HTERT RPE-1 (cell line): Measurements from ENCODE around the gene PLEK.

Source experiments
- in situ Hi-C: fragments of 300-500 bp; cut with MboI; formaldehyde crosslinking; loops from 4 replicates; pipeline ENCODE4 v1.14.3; 2020; ENCODE audit warnings: low sequenced_read_pairs

PLEK gene

GRCh38 chr2:68414452-68414851, 49.4 kb downstream of the PLEK start:
- in situ Hi-C loops, result no loop called here

GRCh38 chr2:68414876-68415275, 49.8 kb downstream of the PLEK start:
- in situ Hi-C loops, result no loop called here

GRCh38 chr2:68415521-68415920, 50.4 kb downstream of the PLEK start:
- in situ Hi-C loops, result no loop called here

GRCh38 chr2:68416081-68416675, 51.1 kb downstream of the PLEK start:
- in situ Hi-C loops, result no loop called here

- in situ Hi-C loops, result no loop called here
Observed at GRCh38 chr2:68417926-68418325, 52.8 kb downstream of the PLEK start.

GRCh38 chr2:68418419-68418818, 53.3 kb downstream of the PLEK start:
- in situ Hi-C loops, result no loop called here

- in situ Hi-C loops, result no loop called here
Observed at GRCh38 chr2:68418855-68419254, 53.8 kb downstream of the PLEK start.

GRCh38 chr2:68420254-68420910, 55.3 kb downstream of the PLEK start:
- in situ Hi-C loops, result no loop called here

- in situ Hi-C loops, result no loop called here
Observed at GRCh38 chr2:68423966-68424650, 59.0 kb downstream of the PLEK start.

- in situ Hi-C loops, result no loop called here
Observed at GRCh38 chr2:68425503-68425902, 60.4 kb downstream of the PLEK start.

GRCh38 chr2:68426446-68426845, 61.4 kb downstream of the PLEK start:
- in situ Hi-C loops, result no loop called here

- in situ Hi-C loops, result no loop called here
Observed at GRCh38 chr2:68426848-68427579, 61.9 kb downstream of the PLEK start.

GRCh38 chr2:68428126-68428525, 63.0 kb downstream of the PLEK start:
- in situ Hi-C loops, result no loop called here

GRCh38 chr2:68428746-68429145, 63.7 kb downstream of the PLEK start:
- in situ Hi-C loops, result no loop called here

GRCh38 chr2:68429311-68429826, 64.3 kb downstream of the PLEK start:
- in situ Hi-C loops, result no loop called here

GRCh38 chr2:68431316-68431972, 66.4 kb downstream of the PLEK start:
- in situ Hi-C loops, result no loop called here

GRCh38 chr2:68432696-68433658, 67.9 kb downstream of the PLEK start:
- in situ Hi-C loops, result no loop called here

GRCh38 chr2:68434981-68435380, 69.9 kb downstream of the PLEK start:
- in situ Hi-C loops, result no loop called here

GRCh38 chr2:68435615-68436014, 70.5 kb downstream of the PLEK start:
- in situ Hi-C loops, result no loop called here

GRCh38 chr2:68436270-68436669, 71.2 kb downstream of the PLEK start:
- in situ Hi-C loops, result no loop called here
